ENCODE data around the gene UMAD1.

DNA sequence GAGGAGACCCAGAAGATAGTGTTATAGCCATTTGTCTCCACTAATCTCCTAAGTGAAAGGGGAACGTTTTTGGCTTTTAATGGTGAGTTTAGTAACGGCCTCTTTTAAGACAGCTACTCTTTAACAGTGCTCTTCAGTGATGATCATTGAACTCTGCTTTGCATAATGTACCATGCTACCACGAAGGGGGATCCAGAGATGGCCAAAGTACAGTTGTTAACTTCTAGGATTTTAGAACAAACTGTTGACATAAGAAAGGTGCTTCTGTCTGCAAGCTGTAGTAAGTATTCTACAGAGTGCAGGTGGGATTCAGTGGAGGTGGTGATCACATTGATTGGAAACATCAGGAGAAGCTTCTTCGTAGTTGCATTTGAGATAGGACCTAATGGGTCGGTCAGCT is 192.0 kb downstream of the UMAD1 start:
- TF ChIP-seq, protein P1, sequence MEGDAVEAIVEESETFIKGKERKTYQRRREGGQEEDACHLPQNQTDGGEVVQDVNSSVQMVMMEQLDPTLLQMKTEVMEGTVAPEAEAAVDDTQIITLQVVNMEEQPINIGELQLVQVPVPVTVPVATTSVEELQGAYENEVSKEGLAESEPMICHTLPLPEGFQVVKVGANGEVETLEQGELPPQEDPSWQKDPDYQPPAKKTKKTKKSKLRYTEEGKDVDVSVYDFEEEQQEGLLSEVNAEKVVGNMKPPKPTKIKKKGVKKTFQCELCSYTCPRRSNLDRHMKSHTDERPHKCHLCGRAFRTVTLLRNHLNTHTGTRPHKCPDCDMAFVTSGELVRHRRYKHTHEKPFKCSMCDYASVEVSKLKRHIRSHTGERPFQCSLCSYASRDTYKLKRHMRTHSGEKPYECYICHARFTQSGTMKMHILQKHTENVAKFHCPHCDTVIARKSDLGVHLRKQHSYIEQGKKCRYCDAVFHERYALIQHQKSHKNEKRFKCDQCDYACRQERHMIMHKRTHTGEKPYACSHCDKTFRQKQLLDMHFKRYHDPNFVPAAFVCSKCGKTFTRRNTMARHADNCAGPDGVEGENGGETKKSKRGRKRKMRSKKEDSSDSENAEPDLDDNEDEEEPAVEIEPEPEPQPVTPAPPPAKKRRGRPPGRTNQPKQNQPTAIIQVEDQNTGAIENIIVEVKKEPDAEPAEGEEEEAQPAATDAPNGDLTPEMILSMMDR (IDR thresholded peaks at IDR 0.05) = no peak
- TF ChIP-seq POLR2A (IDR thresholded peaks at IDR 0.05) = no peak

Data from vagina (tissue), 2 donors.